Left lung (tissue), 10 donors: ENCODE results near the gene ZNF546. TPM values are rescaled to one million over a fixed set of nuclear protein-coding genes. Genes with fewer than 3 reads are reported as not detected.

Experiments used
- ATAC-seq: fragments of 200-7000 bp; cut with Tn5 transposase; one replicate; pipeline ENCODE4 v1.9.1; 2020; ENCODE audit warnings: moderate library complexity
- DNase-seq, 4 donors: peaks; one replicate each; pipeline ENCODE4 v3.0.0-alpha.2; 2013 to 2020
- H3K27ac ChIP-seq, 2 donors: fragments of 200-600 bp; sonication (generic) in 1 of 2; one replicate each; pipeline versions ENCODE4 v1.5.0 to v1.8.0; 2020 to 2021
- H3K27me3 ChIP-seq, 2 donors: fragments of 200-600 bp; sonication (generic) in 1 of 2; one replicate each; pipeline versions ENCODE4 v1.5.0 to v1.8.0; 2020 to 2021
- H3K36me3 ChIP-seq, 2 donors: fragments of 200-600 bp; sonication (generic) in 1 of 2; one replicate each; pipeline versions ENCODE4 v1.5.0 to v1.8.0; 2020 to 2021
- H3K4me1 ChIP-seq, 2 donors: fragments of 200-600 bp; one replicate each; pipeline ENCODE4 v1.8.0; 2021
- H3K4me3 ChIP-seq, 2 donors: fragments of 200-600 bp; sonication (generic) in 1 of 2; one replicate each; pipeline versions ENCODE4 v1.5.0 to v1.8.0; 2020 to 2021; ENCODE audit warnings: mild to moderate bottlenecking in 1 of 2
- H3K9me3 ChIP-seq, 2 donors: fragments of 200-600 bp; sonication (generic) in 1 of 2; one replicate each; pipeline versions ENCODE4 v1.5.0 to v1.8.0; 2020 to 2021
- CTCF ChIP-seq, 2 donors: fragments of 200-600 bp; sonication (generic) in 1 of 2; IDR thresholded peaks; one replicate each; pipeline versions ENCODE4 v1.5.0 to v1.8.0; 2021; ENCODE audit warnings: antibody characterized with exemption in 2 of 2
- intact Hi-C, 2 donors: fragments of 100-400 bp; cut with DNase I; formaldehyde crosslinking; loops; one replicate each; pipeline versions ENCODE4 v1.11.2 to v1.14.2; 2022
- polyA plus RNA-seq, 6 donors: library from polyadenylated mRNA; unstranded; fragments of 120-200 nt; gene quantifications; one replicate each; pipeline ENCODE4 v1.2.1, GENCODE V29; 2013; ENCODE audit not compliant: insufficient read length in 6 of 6
- total RNA-seq, 2 donors: library from RNA; stranded (reverse); fragmentation: NEBNext Ultra II Directional; extraction: Animal tissue kit (Norgen Biotek cat#: 25700); gene quantifications; one replicate each; pipeline ENCODE4 v1.2.1, GENCODE V29; 2021
- donor health status: DM: no; HTN: yes; CAD: no.
- donor health status: DM: no; HTN: no; CAD: no.

The ZNF546 gene
- total and polyA plus RNA-seq, 8 donors: 5.1 to 10.7 (median 8.8) TPM

GRCh38 chr19:40009674-40010073 is 12.8 kb downstream of the ZNF546 start:
- intact Hi-C loops: loop anchor here in 1 of 2 donors (5.0 kb wide), 1 partner anchor 38 kb away; no protein-coding TSS in a partner anchor
- no peak for ATAC-seq
- peaks cover 0 to 76% of the 10 kb centered on the region in 2 donors for H3K36me3 ChIP-seq

GRCh38 chr19:40013991-40014390 is 17.1 kb downstream of the ZNF546 start:
- Histone ChIP-seq H3K9me3 (peaks cover 5 to 99% of the 10 kb centered on the region in 2 donors), H3K4me1 (no peaks in the 10 kb centered on the region), H3K27me3 (no peaks in the 10 kb centered on the region), H3K36me3 (peaks cover 0 to 64% of the 10 kb centered on the region in 2 donors), H3K4me3 (no peak overlapping the region), H3K27ac (no peak overlapping the region)
- intact Hi-C loops: loop anchor here in 1 of 2 donors (5.0 kb wide), 1 partner anchor 33 kb away; no protein-coding TSS in a partner anchor
- ATAC-seq (no peak), DNase-seq (no peak)
- no peak for TF ChIP-seq CTCF (IDR thresholded peaks at IDR 0.05)

More at GRCh38 chr19:40009674-40010073, 12.8 kb downstream of the ZNF546 start:
- Histone ChIP-seq H3K27me3 (no peaks in the 10 kb centered on the region), H3K9me3 (peaks cover 0 to 58% of the 10 kb centered on the region in 2 donors), H3K4me1 (no peaks in the 10 kb centered on the region), H3K4me3 (no peak overlapping the region), H3K27ac (no peak overlapping the region)
- DNase-seq: no peak
- TF ChIP-seq CTCF (IDR thresholded peaks at IDR 0.05): no peak

- ATAC-seq (no peak), DNase-seq (no peak)
- H3K27me3 ChIP-seq: no peaks in the 10 kb centered on the region
- H3K4me3 ChIP-seq: no peak overlapping the region
- H3K36me3 ChIP-seq: no peaks in the 10 kb centered on the region
- no peak for TF ChIP-seq CTCF (IDR thresholded peaks at IDR 0.05)
- H3K9me3 ChIP-seq: peaks cover 4 to 89% of the 10 kb centered on the region in 2 donors
- no peaks in the 10 kb centered on the region for H3K4me1 ChIP-seq
- intact Hi-C loops: no loop called here
- H3K27ac ChIP-seq: no peak overlapping the region
Measured at GRCh38 chr19:40023969-40024368, 27.1 kb downstream of the ZNF546 start.

GRCh38 chr19:40025938-40026596 is 29.2 kb downstream of the ZNF546 start:
- H3K4me3 ChIP-seq: no peak overlapping the region
- no peaks in the 10 kb centered on the region for H3K36me3 ChIP-seq
- H3K9me3 ChIP-seq: peaks cover 4 to 100% of the 10 kb centered on the region in 2 donors
- no peaks in the 10 kb centered on the region for H3K27me3 ChIP-seq
- ATAC-seq (no peak), DNase-seq (no peak)
- H3K4me1 ChIP-seq: no peaks in the 10 kb centered on the region
- intact Hi-C loops: no loop called here
- no peak overlapping the region for H3K27ac ChIP-seq
- TF ChIP-seq CTCF (IDR thresholded peaks at IDR 0.05): no peak

GRCh38 chr19:40026597-40026970 is 29.7 kb downstream of the ZNF546 start:
- Histone ChIP-seq H3K36me3 (no peaks in the 10 kb centered on the region), H3K4me1 (no peaks in the 10 kb centered on the region), H3K9me3 (peaks cover 7 to 100% of the 10 kb centered on the region in 2 donors), H3K27ac (no peak overlapping the region), H3K27me3 (no peaks in the 10 kb centered on the region), H3K4me3 (no peak overlapping the region)
- ATAC-seq (no peak), DNase-seq (no peak)
- intact Hi-C loops: no loop called here
- TF ChIP-seq CTCF (IDR thresholded peaks at IDR 0.05): no peak
